ENCODE data around the gene SIRT1.
"Not testable (repeated sequence)": the region's sequence is repeated elsewhere in the genome, so short reads cannot be mapped to it uniquely, and the experiment has no call there.

Gene SIRT1

GRCh38 chr10:67966035-67966434 lies 81.6 kb downstream of the SIRT1 start:
- not testable (repeated sequence) for DNase-seq
